Measurements from ENCODE around the gene TNFRSF4. TPM values are rescaled to one million over a fixed set of nuclear protein-coding genes. Genes with fewer than 3 reads are reported as not detected.
"Not testable (repeated sequence)": the region's sequence is repeated elsewhere in the genome, so short reads cannot be mapped to it uniquely, and the experiment has no call there.

Gene TNFRSF4
- total RNA-seq, 2 donors from 2014 or later: 0.55 to 1.3 TPM

DNA sequence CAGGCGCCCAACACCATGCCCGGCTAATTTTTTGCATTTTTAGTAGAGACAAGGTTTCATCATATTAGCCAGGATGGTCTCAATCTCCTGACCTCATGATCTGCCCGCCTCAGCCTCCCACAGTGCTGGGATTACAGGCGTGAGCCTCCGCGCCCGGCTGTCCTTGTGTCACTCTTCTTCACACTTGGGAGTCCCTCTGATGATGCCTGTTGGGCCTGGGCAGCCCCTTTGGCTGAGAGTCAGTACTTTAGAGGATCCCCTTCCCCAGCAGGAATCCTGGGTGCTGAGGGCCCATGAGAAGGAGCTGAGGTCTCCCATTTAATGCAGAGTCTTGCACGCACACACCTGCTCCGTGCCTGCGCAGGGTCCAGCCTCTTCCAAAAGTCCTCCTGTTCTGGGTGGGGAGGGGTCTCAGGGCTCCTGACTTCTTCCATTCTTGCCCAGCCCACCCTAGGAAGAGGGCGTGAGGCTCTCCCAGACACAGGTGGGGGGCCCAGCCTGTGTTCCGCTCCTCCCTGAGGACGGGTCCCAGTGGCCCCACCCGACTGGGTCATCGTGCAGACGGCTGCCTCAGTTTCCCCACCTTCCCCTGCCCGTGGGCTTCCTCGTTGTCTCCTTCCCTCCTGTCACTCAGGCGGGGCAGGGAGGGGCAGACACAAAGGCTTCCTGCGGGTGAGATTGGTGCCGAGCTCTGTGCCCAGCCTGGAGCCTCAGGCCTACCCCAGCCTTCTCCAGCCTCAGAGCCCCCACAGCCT lies 36.3 kb downstream of the TNFRSF4 start:
- DNase-seq: no peak
- no peak for ATAC-seq
- intact Hi-C loops (cut with DNase I, micrococcal nuclease): no loop called here

DNA sequence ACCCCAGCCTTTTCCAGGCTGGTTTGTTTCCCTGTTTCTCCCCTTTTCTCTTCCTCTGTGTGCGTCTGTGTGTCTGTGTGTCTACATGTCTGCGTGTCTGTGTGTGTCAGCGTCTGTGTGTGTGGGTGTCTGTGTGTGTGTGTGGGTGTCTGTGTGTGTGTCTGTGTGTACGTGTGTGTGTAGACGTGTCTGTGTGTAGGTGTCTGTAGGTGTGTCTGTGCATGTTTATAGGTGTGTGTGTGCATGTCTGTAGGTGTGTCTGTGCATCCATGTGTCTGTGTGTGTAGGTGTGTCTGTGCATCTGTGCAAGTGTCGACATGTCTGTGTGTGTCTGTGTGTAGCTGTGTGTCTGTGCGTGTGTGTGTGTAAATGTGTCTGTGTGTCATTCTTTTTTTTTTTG lies 37.0 kb downstream of the TNFRSF4 start:
- ATAC-seq: no peak
- intact Hi-C loops (cut with DNase I, micrococcal nuclease): no loop called here
- no peak for DNase-seq

DNA sequence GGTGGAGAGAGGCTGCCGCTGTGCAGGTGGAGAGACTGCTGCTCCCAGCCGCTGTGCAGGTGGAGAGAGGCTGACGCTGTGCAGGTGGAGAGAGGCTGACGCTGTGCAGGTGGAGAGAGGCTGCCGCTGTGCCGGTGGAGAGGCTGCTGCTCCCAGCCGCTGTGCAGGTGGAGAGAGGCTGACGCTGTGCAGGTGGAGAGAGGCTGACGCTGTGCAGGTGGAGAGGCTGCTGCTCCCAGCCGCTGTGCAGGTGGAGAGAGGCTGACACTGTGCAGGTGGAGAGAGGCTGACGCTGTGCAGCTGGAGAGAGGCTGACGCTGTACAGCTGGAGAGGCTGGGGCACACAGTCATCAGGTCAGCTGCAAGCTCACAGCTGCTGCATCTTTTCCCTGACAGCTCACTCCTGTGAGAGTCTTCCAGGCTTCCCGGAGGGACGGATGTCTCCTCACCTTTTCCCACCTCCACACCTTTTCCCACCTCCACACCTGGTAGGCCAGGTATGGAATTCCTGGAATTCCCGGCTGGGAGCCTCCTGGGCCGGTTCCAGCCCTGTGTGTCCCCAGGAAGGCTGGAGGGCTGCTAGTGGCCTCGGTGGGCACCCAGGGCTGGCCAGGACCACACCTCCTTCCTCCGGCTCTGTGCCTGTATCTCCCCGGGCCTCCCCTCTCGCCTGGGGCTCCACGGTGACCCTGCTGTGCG lies 37.7 kb downstream of the TNFRSF4 start:
- intact Hi-C loops (cut with DNase I, micrococcal nuclease); ATAC-seq: not testable (repeated sequence)
- peak in 1 of 2 donors; percentile 4 for DNase-seq

DNA sequence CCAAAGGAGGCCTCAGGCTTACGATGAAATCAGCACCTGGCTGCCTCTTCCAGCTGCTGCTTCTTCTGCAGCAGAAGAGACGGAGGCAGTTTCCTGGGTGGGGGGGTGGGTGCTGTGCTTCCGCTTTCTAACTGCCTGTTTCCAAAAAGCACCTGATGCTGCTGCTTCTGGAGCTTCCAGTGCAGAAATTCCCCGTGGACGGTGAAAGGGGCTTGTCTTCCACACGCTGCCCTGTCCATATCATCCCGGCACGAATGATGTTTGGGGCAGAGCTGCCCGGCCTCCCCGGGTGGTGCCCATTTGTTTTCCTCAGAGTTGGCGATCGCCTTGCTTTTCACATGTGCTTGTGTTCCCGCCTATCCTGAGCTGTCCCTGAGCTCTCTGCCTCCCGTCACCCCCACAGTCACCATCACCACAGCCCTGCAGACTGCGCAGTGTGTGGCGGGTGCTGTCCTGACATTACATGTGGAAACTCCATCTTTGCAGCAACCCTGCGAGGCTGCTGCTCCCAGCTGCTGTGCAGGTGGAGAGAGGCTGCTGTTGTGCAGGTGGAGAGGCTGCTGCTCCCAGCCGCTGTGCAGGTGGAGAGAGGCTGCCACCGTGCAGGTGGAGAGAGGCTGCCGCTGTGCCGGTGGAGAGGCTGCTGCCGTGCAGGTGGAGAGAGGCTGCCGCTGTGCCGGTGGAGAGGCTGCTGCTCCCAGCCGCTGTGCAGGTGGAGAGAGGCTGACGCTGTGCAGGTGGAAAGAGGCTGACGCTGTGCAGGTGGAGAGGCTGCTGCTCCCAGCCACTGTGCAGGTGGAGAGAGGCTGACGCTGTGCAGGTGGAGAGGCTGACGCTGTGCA lies 38.5 kb downstream of the TNFRSF4 start:
- intact Hi-C loops (cut with DNase I, micrococcal nuclease): no loop called here
- ATAC-seq: no peak
- peak in 1 of 2 donors; percentile 3 for DNase-seq

DNA sequence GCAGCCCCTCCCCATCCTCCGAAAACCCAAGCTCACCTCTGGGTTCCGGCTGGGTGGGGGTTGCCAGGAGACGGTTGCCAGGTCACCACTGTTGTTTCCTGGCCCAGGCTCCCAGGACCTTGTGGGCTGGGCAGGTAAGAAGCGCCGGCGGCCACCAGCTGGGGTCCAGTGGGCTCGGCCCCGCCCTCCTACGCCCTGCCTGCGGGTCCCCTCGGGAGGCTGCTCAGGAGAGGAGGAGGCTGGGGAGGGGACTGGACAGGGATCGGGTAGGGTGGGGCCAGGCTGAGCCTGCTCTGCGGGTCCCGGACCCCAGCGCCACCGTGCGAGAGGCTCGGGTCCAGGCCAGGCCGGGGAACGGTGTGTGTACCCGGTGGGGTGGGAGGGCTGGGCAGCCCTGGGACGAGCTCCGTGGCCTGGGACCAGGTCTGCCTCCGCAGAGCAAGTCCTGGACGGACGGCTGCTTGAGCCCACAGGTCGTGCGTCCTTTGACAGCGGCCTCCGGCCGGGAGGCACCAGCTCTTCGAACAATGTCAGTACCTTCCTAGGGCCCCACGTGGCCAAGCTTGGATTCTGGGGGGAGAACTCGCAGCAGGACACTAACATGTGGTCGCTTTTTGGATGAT lies 40.0 kb downstream of the TNFRSF4 start, which contains the start of gene TTLL10:
TSS of gene TTLL10 (plus strand) at position 88 of the 623 bp plus-strand sequence. CDS start 5,336 bp downstream, outside the sequence.
- peak in 1 of 2 donors; percentile 49 for DNase-seq
- intact Hi-C loops (cut with DNase I, micrococcal nuclease): no loop called here
- ATAC-seq: no peak

DNA sequence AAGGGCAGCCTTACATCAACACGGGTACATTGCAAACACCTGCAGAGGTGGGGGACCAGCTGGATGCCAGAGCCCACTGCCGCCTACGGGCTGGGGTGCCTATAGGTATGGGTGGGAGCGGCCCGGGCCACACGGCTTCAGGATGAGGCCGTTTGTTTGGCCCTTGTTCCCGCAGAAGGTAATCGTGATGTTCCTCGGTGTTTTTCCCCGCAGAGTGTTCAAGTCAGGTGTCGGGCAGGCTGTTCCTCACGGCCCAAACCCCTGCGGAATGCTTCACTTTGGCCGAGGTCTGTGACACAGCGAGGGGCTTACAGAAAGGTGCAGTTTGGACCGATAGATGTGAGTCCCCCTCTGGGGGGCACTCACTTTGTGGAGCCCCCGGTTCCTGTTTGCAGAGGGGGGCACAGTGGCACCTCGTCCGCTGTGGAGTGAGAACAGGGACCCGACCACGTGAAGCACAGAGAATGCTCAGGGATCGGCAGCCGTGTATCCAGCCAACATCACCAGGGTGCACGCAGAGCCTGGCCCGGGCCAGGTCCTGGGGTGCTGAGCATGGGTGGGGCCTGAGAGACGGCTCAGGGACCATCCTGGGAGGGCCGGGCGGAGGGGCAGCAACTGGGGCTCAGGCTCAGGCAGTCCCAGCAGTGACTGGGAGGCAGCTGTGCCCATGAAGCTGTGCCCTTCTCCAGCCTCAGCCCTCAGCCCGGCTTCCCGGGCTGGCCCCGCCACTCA lies 40.7 kb downstream of the TNFRSF4 start:
- ATAC-seq (no peak), DNase-seq (no peak)
- intact Hi-C loops (cut with DNase I, micrococcal nuclease): no loop called here

DNA sequence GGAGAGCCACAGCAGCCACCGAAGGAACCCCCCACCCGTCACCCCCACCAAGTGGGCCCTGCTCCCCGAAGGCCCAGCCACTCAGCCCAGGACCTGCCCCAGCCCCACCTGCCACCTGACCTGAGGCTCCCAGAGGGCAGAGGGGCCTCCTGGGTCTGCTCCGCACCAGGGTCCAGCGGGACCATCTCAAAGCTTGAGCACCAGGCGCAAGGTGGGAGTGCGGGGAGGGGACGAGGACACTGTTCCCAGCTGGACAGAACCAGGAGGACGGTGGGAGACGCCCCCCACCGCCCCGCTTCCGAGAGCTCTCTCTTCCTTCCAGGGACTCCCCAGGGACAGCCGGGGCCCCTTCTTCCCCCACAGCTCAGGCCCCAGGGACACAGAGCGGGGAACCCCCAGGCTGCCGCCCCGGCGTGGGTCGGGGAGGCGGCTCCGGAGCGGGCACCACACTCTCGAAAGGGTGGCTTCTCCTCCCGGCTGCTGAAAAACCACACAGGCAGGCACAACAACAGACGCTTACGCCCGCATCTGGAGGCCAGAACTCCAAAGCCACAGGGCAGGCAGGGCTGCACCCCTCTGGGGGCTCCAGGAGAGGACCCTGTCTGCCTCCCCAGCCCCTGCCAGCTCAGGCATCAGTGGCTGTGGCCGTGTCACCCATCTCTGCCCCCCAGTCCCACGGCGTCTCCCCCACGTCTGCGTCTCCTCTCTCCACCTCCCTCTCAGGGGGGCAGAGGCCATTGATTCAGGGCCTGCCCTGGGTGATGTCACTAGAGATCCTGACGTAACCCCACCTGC lies 42.2 kb downstream of the TNFRSF4 start:
- DNase-seq (peak in 1 of 2 donors; percentile 35), ATAC-seq (peak; percentile 1)
- intact Hi-C loops (cut with DNase I, micrococcal nuclease): no loop called here

DNA sequence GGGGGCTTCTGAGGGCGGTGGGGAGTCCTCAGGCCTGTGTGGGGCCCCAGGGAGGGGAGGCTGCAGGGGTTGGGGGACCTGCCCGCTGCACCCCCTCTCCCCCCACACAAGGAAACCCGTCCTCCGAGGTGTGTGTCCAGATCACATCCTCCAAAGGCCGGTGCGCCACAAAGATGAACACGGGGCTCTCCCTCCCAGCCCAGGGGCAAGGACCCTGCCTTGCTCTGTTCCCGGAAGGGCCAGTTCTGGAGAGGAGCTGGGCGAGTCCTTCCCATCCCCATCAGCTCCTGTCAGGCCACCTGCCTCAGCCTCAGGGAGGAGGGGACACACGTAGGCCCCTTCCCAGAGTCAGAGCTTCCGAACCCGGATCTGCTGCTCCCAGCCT lies 42.8 kb downstream of the TNFRSF4 start:
- ATAC-seq (peak; percentile 6), DNase-seq (peak in 1 of 2 donors; percentile 29)
- intact Hi-C loops (cut with DNase I, micrococcal nuclease): no loop called here

DNA sequence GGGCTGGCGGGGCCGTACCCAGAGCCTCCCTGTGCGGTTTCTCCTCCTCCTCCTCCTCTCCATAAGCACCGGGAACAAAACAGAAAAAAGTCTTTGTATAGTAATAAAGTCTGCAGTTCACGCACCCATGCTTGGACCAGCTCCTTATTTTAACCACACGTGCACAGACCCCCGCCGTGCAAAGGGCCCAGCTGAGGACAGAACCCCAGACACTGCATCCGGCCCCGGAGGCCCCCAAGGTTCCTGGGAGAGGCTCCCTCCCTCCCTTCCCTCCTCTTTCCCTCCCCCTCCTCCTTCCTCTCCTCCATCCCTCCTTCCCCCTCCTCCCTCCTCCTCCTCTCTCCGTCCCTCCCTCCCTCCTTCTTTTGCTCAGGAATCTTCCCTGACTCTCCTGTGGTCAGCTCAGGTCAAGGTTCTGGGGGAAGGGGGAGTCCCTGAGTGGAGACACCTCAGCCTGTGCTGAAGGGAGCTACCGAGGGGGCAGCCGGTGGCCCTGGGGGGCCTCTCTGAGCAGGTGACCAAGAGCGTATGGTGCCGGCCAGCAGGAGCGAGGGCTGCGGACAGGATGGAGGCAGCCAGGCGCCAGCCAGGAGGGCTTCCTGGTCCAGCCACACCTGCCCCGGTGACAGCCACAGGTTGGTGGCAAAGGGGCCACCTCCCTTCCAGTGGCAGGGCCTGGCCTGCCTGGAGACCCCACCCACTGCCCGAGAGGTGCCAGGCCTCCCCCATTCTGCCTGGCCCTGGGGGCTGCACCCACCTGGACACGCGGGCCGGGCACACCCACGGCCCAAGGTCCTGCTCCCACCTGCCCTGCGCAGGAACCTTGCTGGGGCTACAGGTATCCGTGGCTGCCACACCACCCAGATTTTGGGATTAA lies 43.5 kb downstream of the TNFRSF4 start:
- intact Hi-C loops (cut with DNase I, micrococcal nuclease): no loop called here
- peak; percentile 37 to 50 for DNase-seq
- peak; percentile 18 for ATAC-seq

DNA sequence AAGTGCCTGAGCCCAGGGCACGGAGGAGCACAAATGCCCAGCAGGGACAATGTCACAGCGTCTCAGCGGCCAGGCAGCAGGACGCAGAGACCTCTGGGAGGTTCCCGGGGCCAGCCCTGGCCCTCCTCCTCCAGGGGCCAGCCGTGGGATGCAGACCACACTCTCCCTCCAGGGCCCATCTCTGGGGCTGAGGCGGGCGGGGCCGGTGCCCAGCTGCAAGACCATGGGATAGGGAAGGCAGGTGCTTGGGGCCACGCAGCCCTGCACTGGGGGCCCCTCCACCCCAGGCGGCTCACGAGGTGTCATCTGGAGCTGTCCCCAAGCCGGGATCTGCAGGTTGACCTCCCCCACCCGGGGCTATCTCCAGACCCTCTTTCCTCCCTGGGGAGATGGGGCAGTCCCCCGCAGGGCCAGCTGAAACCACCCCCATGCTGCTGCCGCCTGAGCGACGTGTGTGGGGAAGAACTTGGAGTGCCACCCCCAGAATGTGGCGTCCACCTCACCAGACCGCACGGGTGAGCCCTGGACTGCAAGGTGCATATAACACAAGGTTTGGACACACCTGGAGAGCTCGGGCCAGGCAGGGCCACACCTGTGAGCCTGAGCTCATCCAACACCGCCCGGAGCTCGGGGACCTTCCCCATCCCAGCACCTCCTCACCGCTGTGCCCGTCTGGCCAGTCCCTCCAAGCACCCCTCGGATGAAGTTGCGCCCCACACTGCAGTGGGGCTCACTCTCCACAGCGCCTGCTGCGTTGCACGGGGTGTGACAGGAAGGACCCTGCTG lies 44.3 kb downstream of the TNFRSF4 start:
- DNase-seq: peak in 1 of 2 donors; percentile 31
- intact Hi-C loops (cut with DNase I, micrococcal nuclease): no loop called here
- ATAC-seq: peak; percentile 3

DNA sequence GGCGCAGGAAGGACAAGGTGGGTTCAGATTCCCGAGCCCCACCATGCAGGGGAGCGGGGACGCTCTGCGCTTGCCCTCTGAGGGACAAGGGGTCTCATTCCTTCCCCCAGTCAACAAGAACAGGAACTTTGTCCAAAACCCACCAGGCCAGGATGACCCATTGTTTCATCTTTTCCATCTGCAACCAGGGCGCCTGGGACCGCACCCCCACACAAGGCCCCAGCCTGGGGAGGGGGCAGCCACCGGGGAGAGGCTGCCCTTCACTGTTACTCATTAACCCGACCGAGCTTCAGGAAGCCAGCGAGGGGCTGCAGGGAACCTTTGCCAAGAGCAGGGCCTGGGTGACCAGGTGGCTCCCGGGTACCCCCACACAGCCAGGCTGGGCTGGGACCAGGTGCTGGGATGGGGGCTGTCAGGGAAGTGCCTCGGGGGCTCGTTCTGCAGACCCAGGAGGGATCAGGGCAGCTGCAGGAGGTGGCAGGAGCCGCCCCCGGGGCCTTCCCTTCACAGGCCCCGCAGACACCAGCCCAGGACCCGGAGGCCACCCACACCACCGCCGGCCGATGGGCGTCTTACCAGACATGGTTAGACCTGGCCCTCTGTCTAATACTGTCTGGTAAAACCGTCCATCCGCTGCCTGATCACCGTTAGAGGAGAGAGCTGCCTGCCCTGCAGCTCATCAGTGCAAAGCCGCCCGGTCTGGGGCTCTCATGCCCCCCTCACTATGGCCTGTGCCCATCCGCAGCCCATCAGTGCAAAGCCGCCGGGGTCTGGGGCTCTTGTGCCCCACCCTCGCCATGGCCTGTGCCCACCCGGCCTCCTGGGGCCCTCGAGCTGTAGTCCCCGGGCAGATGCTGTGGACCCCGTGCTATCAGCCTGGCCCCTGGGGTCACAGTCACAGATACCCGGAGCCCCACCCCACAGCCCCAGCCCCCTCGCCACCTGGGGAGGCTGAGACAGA lies 45.2 kb downstream of the TNFRSF4 start:
- intact Hi-C loops (cut with DNase I, micrococcal nuclease): no loop called here
- peak in 1 of 2 donors; percentile 27 for DNase-seq
- no peak for ATAC-seq

DNA sequence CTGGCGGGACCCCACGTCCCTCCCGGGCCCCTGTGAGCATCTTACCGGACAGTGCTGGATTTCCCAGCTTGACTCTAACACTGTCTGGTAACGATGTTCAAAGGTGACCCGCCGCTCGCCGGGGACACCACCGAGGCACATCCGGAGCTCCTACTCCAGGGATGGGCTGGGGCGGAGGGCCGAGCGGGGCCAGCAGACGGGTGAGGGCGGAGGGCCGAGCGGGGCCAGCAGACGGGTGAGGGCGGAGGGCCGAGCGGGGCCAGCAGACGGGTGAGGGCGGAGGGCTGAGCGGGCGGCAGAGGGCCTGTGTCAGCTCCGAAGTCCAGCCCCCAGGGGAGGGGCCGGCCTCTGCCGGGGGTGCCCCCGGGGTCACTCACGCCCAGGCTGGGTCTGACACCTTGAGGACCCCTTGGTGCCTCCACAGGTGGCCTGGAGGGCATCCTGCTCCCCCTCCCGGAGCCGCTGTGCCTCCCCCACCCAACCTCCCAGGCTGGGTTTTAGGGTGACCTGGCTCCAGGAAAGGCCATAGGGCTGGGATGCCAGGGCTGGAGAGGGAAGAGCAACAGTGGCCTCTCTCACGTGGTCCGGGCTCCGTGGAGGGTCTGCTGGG lies 46.0 kb downstream of the TNFRSF4 start:
- no peak for ATAC-seq
- intact Hi-C loops (cut with DNase I, micrococcal nuclease): no loop called here

DNA sequence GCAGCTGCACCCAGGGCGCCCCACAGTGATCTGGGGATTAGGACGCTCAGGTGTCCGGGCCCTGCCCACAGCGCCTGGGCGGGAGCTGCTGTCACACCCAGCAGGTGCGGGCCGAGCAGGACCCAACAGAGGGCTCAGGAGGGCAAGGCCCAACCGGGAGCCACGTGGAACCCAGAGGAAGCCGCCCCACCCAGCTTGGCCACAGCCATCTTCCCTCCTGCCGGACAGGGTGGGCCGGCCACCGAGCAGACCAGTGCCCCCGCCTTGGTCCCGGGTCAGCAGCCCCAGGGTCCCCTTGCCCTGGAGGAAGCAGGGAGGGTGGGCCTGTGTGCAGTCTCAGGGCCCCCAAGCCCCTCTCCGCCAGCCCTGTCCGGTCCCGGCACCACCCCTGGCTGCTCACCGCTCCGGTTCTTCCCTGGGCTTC lies 46.5 kb downstream of the TNFRSF4 start:
- intact Hi-C loops (cut with DNase I, micrococcal nuclease): no loop called here
- peak; percentile 83 to 88 for DNase-seq
- peak; percentile 38 for ATAC-seq

More for the DNA sequence above, 46.0 kb downstream of the TNFRSF4 start:
- peak in 1 of 2 donors; percentile 23 for DNase-seq

Measured in left colon (tissue), 2 donors.